ENCODE data around the gene AGL.

DNA sequence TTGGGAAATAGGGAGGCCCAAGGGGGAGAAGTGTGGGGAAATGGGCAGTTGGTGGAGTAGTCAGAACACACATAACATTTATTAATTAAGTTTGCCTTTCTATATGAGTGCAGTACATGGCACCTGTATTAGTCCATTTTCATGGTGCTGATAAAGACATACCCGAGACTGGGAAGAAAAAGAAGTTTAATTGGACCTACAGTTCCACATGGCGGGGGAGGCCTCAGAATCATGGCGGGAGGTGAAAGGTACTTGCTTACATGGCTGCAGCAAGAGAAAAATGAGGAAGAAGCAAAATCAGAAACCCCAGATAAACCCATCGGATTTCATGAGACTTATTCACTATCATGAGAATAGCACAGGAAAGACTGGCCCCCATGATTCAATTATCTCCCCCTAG is 118.1 kb downstream of the AGL start:
- TF ChIP-seq, protein P1, sequence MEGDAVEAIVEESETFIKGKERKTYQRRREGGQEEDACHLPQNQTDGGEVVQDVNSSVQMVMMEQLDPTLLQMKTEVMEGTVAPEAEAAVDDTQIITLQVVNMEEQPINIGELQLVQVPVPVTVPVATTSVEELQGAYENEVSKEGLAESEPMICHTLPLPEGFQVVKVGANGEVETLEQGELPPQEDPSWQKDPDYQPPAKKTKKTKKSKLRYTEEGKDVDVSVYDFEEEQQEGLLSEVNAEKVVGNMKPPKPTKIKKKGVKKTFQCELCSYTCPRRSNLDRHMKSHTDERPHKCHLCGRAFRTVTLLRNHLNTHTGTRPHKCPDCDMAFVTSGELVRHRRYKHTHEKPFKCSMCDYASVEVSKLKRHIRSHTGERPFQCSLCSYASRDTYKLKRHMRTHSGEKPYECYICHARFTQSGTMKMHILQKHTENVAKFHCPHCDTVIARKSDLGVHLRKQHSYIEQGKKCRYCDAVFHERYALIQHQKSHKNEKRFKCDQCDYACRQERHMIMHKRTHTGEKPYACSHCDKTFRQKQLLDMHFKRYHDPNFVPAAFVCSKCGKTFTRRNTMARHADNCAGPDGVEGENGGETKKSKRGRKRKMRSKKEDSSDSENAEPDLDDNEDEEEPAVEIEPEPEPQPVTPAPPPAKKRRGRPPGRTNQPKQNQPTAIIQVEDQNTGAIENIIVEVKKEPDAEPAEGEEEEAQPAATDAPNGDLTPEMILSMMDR (IDR thresholded peaks at IDR 0.05; ENCODE audit: low read length) = no peak
- TF ChIP-seq EZH2phosphoT487 (IDR thresholded peaks at IDR 0.05; ENCODE audit: low read length) = no peak
